Measurements from ENCODE around the gene NDOR1.

Gene NDOR1

DNA sequence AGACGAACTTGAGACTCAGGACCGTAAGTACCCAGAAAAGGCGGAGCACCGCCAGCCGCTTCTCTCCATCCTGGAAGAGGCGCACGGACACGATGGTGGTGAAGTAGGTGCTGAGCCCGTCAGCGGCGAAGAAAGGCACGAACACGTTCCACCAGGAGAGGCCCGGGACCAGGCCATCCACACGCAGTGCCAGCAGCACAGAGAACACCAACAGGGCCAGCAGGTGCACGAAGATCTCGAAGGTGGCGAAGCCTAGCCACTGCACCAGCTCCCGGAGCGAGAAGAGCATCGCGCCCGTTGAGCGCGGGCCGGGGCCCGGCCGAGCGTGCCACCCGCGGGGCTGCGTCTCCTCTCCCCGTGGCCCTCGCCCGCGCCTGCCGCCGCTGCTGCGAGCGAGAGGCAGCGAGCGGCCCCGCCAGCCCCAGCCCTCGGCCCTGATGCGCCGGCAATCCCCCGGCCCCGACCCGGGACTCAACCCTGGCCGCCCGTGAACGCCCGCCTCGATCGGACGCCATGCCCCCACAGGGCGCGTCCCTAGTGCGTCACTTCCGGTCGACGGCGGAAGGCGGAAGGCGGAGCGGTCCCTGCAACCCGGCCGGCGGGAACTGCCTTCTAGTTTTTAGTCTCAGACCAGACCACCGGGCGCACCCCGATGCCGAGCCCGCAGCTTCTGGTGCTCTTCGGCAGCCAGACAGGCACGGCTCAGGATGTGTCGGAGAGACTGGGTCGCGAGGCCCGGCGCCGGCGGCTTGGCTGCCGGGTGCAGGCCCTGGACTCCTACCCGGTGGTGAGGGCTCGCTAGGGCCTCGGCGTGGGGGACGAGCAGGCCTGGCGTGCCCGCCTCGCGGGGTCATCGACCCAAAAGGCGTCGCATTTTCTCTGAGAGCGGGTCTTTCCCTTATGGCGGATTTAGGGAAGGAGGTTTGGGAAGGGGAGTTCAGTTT lies at the start of gene NDOR1, which contains the start of gene TMEM203:
Gene NDOR1 (plus strand): TSS at position 575 of the 944 bp plus-strand sequence. CDS start 78 bp downstream, at position 653.
Gene TMEM203 (minus strand): TSS at position 523 of the 944 bp plus-strand sequence. CDS start 234 bp downstream, at position 289.
- in situ Hi-C loops (cut with MboI; ENCODE audit: low sequenced_read_pairs) = loop anchor here (25.0 kb wide), 1 partner anchor 418 kb away; the partner anchor contains the start of genes CCDC183 and TMEM141

DNA sequence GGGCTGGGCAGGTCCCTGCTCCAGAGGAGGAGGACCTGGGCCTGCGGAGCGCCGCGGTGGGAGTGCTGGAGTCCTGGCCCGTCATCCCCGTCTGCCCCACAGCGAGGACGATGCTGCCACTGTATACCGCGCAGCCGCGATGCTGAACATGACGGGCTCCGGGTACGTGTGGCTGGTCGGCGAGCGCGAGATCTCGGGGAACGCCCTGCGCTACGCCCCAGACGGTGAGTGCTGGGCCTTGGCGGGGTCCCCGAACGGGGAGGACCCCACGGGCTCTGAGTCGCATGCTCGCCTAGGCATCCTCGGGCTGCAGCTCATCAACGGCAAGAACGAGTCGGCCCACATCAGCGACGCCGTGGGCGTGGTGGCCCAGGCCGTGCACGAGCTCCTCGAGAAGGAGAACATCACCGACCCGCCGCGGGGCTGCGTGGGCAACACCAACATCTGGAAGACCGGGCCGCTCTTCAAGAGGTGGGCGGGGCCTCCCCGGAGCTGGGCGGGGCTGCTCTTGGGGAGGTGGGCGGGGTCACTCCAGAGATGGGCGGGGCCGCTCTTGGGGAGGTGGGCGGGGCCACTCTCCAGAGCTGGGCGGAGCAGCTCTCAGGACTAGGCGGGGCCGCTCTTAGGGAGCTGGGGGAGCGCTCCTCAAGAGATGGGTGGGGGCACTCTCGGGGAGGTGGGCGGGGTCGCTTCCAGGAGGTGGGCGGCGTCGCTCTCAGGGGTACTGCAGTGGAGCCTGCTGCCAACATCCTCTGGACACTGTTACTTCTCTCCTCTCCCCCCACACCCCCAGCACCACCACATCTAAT lies 48.7 kb upstream of the NDOR1 start:
- in situ Hi-C loops (cut with MboI; ENCODE audit: low sequenced_read_pairs) = no loop called here

DNA sequence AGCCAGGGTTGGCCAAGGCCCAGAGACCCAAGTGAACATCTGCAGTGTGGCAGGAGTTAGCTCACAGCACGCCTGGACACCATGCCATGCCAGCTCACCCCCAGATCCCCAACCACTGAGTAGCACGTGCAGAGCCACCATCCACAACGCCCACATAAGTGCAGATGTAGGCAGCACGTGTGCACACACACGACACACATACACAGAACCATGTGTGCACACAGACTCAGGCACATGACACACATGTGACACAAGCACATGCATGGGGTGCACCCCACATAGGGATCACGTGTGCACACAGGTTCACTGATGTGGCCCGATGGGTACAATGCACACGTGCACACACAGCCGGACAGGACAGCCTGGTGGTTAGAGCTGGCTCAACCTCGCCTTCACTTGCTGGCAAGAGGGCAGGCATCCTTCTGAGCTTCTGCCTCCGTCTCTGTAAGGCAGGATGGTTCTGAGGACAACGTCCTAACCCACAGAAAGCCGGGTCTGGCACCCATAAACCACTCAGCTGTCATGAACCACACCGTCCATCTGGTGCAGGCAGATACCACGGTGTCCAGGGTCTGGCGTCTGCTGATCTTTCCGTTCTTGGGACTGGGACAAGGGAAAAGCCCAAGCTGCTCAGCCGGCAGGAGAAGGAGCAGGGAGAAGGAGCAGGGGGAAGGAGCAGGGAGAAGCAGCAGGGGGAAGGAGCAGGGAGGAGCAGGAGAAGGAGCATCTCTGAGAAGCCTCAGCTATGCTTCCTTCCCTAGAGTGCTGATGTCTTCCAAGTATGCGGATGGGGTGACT lies 47.7 kb upstream of the NDOR1 start:
- in situ Hi-C loops (cut with MboI; ENCODE audit: low sequenced_read_pairs) = no loop called here

DNA sequence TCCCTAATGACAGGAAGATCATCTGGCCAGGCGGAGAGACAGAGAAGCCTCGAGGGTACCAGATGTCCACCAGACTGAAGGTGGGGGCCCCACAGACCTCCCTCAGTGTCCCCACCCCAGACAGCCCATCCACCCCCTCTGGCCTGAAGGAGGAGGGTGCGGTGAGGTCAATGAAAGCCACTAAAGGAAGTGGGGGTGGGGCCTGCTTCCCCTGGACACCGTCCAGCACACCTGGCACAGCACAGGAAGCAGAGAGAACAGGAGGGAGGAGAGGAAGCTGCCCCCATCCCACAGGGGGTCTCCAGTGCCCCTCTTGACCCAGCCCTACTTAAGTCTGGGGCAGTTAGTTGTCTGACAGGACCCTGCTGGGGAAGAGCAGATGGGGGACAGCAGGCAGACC lies 46.9 kb upstream of the NDOR1 start:
- in situ Hi-C loops (cut with MboI; ENCODE audit: low sequenced_read_pairs) = no loop called here

GRCh38 chr9:137159105-137160053 lies 46.1 kb upstream of the NDOR1 start:
- in situ Hi-C loops (cut with MboI; ENCODE audit: low sequenced_read_pairs) = no loop called here

DNA sequence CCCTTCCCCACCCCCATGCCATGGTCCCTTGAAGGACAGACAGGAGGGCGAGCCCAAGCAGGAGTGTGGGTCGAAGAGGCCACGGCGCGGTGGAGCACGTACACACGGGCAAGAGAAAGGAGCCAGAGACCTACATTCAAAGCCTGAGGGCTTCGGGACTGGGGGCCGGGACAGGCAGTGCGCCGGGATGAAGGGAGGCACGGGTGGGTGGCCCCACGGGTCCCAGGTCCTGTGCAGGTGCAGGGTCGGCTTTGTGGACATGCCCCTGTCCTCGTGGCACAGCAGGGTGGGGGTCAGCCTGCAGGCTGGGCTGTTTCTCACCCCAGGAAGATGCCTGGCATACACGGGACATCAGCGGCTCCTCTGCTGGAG lies 45.5 kb upstream of the NDOR1 start:
- in situ Hi-C loops (cut with MboI; ENCODE audit: low sequenced_read_pairs) = no loop called here

DNA sequence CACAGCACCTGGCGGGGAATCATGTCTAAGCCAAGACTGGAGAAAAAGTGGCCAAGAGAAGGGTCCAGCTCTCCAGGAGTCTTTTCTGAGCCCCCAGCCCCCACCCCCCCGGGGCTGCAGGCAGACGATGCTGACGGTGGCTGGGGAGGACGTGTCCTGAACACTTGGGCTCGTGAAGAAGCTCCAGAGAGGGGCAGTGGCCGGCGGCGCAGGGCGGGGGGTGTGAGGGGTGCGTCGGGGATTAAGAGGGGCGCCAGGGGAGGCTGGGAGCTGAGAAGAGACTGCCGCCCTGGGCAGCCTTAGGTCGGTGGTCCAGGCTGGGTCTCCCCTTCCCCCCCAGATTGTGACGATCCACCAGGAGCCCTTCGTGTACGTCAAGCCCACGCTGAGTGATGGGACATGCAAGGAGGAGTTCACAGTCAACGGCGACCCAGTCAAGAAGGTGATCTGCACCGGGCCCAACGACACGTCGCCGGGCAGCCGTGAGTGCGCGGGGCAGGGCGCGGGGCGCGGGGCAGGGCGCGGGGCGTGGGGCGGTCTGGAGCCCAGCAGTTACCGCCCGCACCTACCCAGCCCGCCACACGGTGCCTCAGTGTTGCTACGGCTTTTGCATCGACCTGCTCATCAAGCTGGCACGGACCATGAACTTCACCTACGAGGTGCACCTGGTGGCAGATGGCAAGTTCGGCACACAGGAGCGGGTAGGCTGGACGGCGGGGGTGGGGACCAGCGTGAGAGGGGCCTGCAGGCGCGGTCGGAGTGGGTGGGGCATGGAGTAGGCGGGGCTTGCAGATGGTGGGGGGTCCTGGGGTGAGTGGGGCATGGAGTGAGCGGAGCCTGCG lies 44.6 kb upstream of the NDOR1 start:
- in situ Hi-C loops (cut with MboI; ENCODE audit: low sequenced_read_pairs) = no loop called here

DNA sequence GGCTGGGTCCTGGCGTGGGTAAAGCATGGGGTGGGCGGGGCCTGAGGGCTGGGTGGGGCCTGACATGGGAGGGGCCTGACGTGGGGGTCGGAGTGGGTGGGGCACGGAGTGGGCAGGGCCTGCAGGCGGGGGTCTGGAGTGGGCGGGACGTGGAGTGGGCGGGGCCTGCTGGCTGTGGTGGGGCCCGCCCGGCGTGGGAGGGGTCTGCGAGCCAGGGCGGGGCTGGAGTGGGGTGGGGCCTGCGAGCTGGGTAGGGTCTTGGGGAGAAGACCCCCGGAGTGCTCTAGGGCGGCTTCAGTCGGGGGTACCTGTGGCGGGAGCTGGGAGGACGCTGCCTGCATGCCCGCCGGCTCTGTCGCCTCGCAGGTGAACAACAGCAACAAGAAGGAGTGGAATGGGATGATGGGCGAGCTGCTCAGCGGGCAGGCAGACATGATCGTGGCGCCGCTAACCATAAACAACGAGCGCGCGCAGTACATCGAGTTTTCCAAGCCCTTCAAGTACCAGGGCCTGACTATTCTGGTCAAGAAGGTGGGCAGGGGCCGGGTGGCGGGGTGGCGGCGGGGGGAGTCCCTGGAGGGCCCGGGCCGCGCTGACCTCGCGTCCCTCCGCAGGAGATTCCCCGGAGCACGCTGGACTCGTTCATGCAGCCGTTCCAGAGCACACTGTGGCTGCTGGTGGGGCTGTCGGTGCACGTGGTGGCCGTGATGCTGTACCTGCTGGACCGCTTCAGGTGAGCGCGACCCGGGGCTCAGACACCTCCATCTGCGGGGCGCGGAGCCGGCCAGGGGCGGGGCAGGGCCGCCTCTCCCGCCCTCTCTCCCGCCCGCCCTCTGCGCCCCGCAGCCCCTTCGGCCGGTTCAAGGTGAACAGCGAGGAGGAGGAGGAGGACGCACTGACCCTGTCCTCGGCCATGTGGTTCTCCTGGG lies 43.7 kb upstream of the NDOR1 start:
- in situ Hi-C loops (cut with MboI; ENCODE audit: low sequenced_read_pairs) = no loop called here

- in situ Hi-C loops (cut with MboI; ENCODE audit: low sequenced_read_pairs) = no loop called here
Observed at GRCh38 chr9:137162505-137163364, 42.8 kb upstream of the NDOR1 start.

GRCh38 chr9:137163365-137163715 lies 42.2 kb upstream of the NDOR1 start:
- in situ Hi-C loops (cut with MboI; ENCODE audit: low sequenced_read_pairs) = no loop called here

GRCh38 chr9:137163805-137164204 lies 41.7 kb upstream of the NDOR1 start:
- in situ Hi-C loops (cut with MboI; ENCODE audit: low sequenced_read_pairs) = no loop called here

- in situ Hi-C loops (cut with MboI; ENCODE audit: low sequenced_read_pairs) = no loop called here
Observed at GRCh38 chr9:137164370-137165249, 40.9 kb upstream of the NDOR1 start.

DNA sequence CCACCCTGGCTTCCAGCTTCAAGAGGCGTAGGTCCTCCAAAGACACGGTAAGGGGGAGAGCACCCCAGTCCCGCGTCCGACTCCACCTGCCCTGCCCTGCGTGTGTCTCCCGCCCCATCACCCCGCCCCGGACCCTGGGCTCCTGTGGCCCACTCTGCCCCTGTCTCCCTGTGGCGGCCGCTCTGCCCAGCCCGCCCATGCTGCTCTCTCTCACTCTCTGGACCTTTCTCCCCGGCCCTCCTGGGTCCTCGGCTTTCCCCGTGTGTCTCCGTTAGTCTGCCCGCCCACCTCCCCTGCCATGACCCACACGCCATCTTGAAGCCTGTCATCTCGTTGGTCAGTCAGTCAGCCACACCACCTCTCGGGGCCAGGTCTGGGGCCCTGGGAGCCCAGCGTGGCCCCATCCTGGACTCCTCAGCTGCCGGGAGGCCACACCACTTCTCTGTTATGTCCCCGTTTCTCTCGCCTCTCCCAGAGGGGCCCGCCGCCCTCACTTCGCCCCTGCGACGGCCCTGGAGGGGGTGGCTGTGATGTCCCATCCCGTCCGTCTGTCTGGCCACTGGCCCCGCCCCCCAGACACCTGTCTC lies 40.2 kb upstream of the NDOR1 start:
- in situ Hi-C loops (cut with MboI; ENCODE audit: low sequenced_read_pairs) = no loop called here

DNA sequence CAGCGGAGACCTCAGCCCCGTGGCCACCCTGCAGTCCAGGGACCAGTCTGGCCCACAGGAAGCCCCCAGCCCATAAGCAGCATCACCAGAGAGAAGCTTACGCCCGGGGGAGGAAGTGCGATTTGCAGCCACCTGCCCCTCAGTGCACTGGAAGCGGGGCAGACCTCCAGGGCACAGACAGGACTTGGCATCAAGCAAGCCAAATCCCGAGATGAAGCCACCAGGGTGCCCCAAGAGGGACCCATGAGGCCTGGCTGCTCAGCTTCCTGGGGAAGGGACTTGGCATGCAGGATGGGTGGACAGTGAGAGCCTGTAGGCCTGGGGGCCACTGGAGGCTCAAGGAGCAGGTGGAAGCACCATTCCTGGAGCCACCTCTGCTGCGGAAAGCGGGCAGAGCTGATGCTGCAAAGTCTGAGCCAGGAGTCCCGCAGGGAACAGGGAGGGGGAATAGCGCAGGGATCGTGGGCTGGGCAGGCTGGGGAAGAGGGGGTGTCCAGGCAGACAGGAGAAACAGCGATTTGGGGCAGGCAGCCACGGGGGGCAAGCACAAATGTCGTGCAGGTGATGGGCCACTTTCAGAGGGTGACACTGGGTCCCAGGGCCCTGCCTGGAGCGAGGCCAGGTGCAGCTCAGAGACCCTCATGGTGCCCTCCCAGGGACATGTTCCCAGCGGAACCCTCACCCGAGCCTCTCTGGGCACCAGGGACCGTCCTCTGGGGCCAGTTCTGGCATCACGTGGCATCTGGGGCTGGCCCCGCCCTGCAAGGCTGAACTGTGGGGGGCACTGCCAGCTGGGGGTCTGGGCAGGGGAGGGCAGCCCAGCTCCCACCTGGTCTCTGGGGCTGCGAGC lies 38.9 kb upstream of the NDOR1 start:
- in situ Hi-C loops (cut with MboI; ENCODE audit: low sequenced_read_pairs) = no loop called here

All from HL-60/S4 (cell line).